Activated T-cell treated with anti-CD3 and anti-CD28 coated beads for 1 hour (primary cell): ENCODE data around the gene C14orf180.
"Not testable (repeated sequence)": the region's sequence is repeated elsewhere in the genome, so short reads cannot be mapped to it uniquely, and the experiment has no call there.

ENCODE experiments used
- DNase-seq: peaks from one replicate; pipeline ENCODE4 v3.0.0-alpha.2; 2020; ENCODE audit warnings: low read depth

The C14orf180 gene

GRCh38 chr14:104579939-104580338 lies 375 bp downstream of the C14orf180 start:
- DNase-seq: not testable (repeated sequence)

DNA sequence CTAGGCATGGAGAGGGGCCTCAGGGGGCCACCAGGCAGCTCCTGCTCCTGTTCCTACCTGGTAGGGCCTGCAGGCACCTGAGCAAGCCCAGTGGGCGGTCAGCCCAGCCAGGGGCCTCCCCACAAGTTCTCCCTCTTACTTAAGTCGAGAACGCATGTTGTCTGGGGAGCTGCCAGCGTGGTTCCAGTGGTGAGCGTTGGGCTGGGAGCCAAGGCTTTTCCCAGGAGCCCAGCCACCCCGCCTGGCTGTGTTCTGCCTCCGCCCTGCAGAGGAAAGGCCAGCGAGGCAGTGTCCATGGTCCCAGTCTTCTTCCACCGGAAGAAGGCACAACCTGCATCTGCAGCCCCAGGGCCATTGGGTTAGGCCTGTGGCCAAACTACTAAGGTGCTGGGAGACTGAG lies 1.4 kb downstream of the C14orf180 start:
- no peak for DNase-seq

DNA sequence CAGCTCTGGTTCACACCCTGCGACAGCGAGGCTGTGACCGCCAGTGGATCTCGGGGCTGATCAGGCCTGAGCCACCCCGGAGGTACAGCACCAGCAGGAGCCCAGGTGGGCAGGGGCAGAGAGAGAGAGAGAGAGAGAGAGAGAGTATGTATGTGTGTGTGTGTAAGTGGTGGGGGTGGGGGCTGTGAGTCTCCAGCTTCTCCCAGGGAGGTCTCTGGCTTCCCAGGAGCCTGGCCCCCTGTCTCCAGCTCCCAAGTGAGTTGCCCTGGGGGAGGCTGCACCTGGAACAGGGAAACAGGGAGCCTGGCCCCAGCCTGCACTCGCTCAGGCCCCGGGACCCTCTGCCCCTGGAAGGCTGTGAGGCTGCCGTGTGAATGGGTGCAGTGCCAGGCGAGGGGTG lies 2.0 kb downstream of the C14orf180 start:
- no peak for DNase-seq

DNA sequence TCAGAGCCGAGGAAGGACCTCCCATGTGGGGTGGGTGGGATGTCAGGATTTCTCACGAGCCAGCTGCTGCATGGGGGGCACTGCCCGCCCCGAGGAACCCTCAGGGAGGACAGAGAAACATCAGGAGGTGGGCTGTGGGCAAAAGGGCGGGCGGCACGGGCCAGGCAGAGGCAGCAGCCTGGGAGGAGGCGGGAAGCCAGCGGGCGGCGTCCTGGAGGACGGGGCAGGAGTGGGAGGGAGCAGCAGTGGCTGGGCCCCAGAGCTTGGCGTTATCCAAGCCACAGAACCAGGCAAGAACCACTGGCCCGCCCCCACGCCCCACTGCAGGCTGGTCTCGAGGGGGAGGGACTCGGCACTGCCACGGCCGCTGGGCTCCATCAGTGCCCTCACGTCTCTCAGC lies 2.4 kb downstream of the C14orf180 start:
- DNase-seq: no peak

DNA sequence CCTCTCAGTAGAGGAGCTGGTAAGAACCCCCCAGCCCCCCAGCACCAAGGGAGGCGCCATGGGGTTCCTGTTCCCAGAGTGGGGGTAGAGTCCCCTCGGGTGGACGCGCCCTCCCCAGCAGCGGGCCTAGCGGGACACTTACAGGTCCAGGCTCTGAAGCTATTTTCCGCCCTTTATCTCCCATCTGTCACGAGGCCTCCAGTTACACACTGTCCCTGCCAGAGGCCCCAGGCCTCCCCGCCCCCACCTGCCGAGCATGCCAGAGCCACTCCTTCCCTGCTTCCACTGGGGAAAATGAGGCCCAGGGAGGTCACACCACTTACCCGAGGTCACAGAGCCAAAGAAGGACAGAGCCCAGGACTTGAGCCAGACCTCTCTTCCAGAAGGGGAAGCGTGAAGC lies 3.1 kb downstream of the C14orf180 start:
- no peak for DNase-seq

DNA sequence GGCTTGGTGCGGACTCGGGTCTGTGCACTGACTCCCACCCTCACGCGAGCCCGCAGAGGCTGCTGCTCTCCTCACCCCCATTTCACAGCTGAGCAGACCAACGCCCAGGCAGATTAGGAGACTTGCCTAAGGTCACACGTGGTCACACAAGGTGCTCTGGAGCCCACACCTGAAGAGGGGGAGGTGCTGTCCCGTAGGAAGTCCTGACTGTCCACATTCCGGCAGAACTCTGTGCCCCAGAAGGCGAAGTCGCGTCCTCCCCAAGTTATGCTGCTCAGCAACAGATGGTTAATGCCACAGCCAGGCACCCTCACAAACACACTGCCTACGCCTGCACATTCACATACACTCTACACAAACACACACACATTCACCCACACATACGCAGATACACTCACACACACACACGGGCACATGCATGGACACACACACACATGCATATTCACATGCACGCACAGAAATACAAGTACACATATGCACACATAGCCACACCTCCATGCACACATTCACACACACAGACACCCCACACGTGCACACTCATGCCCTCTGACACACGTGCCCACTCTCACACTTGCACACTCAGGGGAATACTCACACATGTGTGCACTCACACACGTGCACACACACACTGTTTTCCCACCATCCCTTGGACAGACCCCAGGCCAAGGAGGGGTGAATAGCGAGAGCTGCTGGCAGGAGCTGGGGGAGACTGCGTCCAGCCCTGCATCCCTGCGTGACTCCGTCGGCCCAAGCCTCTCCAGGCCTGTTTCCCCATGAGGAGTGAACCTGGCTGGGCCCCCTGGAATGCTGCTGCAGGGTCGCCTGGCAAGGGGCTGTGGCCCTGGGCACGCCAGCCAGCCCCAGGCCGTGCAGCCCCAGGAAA lies 4.1 kb downstream of the C14orf180 start:
- DNase-seq: no peak

- no peak for DNase-seq
Observed at GRCh38 chr14:104584557-104584956, 5.0 kb downstream of the C14orf180 start.

- no peak for DNase-seq
Observed at GRCh38 chr14:104585966-104586697, 6.6 kb downstream of the C14orf180 start.

DNA sequence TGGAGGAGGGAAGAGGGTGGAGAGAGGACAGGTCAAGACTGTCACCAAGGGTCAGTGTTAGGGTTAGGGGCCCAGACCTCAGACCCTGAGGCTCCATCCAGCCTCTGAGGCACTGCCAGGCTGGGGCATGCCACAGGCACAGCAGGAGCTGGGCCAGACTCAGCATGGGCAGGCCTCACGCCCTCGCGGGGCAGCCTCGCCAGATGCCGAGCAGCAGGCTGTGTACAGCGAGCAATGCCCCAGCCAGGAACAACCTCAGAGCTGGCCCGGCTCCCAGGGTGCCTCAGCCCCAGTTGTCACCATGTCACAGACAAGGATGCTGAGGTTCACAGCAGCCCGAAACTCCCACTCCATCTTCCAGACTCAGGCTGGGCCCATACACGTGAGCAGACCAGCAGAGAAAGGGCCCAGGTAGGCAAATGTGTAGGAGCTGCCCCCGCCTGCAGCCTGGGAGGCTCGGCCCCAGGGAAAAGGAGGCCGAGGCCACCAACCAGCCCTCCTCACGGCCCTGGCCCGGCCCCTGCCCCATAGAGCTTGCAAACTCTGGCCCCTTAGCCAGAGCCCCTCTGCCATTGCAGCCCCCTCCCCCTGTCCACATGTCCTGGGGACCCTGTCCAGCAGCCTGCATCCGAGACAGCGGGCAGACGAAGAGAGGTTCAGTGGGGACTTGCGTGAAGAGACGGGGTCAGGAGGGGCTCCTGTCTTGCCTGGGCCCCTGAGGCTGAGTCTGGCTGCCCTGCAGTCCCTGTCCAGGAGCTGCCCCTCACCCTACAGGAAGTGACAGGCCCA lies 7.5 kb downstream of the C14orf180 start:
- DNase-seq: no peak

DNA sequence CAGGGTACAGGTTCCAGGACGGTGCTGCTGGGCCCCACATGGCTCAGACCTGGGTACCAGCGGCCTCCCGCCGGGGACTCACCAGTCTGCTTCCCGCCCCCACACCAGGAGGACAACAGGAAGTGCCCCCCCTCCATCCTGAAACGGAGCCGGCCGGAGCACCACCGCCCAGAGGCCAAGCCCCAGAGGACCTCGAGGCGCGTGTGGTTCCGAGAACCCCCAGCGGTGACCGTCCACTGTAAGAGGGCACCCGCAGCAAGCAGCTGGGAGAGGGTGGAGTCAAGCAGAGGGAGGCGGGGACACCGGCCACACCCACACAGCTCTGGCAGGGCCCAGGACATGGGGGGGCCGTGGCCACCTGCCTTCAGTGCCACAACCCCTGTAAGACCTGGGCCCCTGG lies 8.1 kb downstream of the C14orf180 start:
- DNase-seq: no peak

DNA sequence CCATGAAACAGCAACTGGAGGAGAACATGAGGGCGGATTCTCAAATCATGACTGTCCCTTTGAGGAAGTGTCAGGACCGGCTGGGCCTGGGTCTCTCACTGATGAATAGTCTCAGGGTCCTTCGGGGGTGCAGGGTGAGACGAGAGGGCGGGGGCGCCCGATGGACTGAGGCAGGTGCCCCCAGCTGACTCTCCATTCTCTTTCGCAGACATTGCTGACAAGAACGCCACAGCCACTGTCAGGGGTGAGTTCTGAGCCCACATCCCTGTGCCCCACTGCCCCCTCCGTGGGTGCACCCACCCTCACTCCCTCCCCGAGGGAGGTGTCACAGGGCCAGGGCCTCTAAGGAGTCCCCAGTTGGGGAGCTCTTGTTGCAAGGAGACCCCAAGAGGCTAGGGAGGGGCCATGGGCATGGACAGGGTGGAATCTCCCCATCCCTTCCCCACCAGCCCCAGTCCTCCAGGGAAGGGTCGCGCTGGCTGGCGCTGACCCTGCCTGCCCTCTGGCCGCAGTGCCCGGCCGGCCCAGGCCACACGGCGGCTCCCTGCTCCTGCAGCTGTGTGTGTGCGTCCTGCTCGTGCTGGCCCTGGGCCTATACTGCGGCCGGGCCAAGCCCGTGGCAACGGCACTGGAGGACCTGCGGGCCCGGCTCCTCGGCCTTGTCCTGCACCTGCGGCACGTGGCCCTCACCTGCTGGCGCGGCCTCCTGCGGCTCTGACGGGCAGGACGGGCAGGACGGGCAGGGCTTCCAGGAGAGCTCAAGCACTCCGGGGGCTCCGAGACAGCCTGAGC lies 8.7 kb downstream of the C14orf180 start:
- DNase-seq: no peak

- DNase-seq: no peak
Observed at GRCh38 chr14:104589338-104590195, 10.0 kb downstream of the C14orf180 start.

DNA sequence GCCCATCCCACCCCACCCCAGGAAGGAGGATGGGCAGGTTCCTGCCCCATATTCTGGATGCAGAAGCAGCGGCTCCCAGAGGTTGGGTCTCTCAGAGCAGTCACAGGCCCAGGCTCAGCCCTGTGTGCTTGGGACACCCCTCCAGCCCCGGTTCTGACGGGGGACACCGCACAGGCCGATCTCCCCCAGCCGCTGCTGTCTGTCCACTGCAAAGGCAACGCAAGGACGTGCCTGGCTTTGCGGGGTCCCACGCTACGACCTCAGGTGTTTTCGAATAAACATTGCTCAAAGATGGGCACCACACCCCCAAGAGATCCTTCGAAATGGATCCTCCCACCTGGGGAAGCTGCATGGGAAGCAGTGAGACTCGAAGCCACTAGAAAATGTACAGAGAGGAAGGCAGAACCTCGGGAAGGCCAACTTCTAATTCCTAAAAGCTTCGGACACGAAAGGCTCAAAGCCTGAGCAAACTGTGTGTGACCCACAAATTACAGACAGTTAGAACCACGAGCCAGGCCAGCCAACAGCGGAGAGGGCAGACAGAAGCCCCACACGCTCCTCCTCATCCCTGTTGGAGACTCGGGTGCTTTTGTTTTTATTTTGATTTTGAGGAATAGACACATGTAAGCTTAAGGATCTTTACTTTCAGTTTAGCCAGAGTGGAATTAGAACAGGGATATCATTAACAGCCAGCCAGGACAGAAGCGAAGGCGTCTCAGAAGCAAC lies 10.8 kb downstream of the C14orf180 start:
- no peak for DNase-seq

- DNase-seq: no peak
Observed at GRCh38 chr14:104591031-104591430, 11.5 kb downstream of the C14orf180 start.

- DNase-seq: no peak
Observed at GRCh38 chr14:104591506-104592291, 12.1 kb downstream of the C14orf180 start.

DNA sequence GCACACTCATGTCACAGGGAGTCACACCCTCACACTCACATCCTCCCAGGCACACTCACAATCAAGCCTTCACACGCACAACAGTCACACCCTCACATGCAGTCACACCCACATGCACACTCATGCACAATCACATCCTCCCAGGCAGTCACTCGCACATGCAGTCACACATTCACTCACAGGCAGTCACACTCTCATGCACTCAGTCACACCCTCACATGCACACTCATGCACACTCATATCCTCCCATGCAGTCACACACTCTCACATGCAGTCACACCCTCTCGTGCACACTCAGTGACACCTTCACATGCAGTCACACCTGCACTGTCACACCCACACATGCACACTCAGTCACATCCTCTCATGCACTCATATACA lies 12.7 kb downstream of the C14orf180 start:
- DNase-seq: no peak

GRCh38 chr14:104592785-104593184 lies 13.2 kb downstream of the C14orf180 start:
- DNase-seq: no peak

DNA sequence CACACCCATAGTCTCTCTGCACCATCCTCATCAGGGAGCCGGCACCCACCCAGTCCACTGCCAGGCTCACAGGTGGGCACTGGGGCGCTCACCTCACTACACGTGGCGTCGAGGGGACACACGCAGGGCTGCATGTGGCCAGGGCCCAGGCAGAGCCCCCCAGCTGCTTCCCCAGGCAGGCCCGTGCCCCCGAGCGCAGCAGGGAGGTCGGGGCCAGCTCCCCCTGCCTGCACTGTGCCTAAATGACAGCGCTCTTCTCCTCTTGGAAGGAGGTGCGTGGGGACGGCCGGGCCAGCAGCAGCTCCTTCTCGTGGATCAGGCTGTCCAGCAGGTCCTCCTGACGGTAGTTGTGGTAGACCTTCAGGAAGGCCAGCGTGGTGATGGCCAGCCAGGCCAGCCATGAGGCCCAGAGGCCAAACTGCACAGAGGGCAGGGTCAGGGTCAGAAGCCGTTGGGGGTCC lies 13.7 kb downstream of the C14orf180 start:
- no peak for DNase-seq

GRCh38 chr14:104593710-104594136 lies 14.2 kb downstream of the C14orf180 start:
- no peak for DNase-seq
